Sigmoid colon (tissue), 3 donors: ENCODE measurements around the gene EED.

Source experiments
- POLR2A ChIP-seq, 2 donors: fragments of 450-650 bp; IDR thresholded peaks; one replicate each; pipeline ENCODE4 v1.6.1; 2016; ENCODE audit warnings: antibody characterized with exemption in 2 of 2, mild to moderate bottlenecking in 2 of 2, moderate library complexity in 2 of 2
- TF ChIP-seq, protein P1 (sequence below), 4 experiments: fragments of 450-650 bp in 3 of 4; fragments of 200-600 bp in 1 of 4; IDR thresholded peaks; one replicate each; pipeline ENCODE4 v1.5.1; 2016 to 2019; ENCODE audit warnings: antibody characterized with exemption in 4 of 4, mild to moderate bottlenecking in 3 of 4, moderate library complexity in 2 of 4

DNA sequence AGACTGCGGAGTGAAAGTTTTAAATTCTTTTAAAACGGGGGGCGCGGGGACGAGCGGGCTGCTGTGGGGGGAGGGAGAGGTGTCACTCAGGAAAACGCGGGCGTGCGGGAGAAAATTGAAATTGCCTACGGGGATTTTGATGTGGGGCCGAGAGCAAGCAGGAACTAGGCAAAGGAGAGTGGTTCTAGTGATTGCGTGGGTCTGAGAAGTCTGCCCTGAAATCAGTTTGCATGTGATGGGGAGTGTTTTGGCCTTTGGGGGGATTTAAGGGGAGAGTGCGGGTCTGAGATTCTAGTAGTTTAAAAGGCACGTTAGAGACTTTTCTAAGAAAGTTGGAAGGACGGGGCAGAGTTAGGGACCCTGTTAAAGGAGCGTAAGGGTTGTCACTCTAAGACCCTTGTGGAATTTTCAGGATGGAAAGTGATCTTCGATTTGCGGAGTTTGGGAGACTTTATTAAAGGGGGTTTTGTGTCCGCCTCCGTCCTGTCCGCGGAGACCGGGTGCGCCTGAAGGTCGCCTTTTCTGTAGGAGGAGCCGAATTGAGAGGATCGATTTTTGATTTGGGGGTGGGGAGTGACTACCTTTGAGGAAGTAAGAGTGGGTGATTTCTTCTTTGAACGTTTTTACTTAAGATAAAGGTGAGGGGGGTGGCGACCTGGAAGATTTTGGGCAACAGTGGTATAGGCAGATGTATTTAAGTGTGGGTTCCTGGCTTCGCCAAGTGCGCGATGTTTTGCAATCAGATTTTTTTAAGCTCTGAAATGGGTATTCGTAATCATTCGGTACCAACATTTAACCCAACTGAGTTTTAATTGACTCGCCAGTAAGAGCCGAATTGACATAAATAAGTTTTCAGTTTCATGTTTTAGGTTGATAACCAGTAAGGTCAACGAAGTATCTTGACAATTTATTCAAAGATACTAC lies 1.1 kb downstream of the EED start:
- no peak for TF ChIP-seq POLR2A (IDR thresholded peaks at IDR 0.05)
- TF ChIP-seq, protein P1, sequence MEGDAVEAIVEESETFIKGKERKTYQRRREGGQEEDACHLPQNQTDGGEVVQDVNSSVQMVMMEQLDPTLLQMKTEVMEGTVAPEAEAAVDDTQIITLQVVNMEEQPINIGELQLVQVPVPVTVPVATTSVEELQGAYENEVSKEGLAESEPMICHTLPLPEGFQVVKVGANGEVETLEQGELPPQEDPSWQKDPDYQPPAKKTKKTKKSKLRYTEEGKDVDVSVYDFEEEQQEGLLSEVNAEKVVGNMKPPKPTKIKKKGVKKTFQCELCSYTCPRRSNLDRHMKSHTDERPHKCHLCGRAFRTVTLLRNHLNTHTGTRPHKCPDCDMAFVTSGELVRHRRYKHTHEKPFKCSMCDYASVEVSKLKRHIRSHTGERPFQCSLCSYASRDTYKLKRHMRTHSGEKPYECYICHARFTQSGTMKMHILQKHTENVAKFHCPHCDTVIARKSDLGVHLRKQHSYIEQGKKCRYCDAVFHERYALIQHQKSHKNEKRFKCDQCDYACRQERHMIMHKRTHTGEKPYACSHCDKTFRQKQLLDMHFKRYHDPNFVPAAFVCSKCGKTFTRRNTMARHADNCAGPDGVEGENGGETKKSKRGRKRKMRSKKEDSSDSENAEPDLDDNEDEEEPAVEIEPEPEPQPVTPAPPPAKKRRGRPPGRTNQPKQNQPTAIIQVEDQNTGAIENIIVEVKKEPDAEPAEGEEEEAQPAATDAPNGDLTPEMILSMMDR (IDR thresholded peaks at IDR 0.05) = no peak
